ENCODE measurements around the gene FHDC1.

FHDC1 gene

GRCh38 chr4:152976212-152976761, 40.2 kb downstream of the FHDC1 start:
- no peaks in the 10 kb centered on the region for H3K9me3 Mint-ChIP-seq
- no peak for ATAC-seq

GRCh38 chr4:152979731-152980330, 43.7 kb downstream of the FHDC1 start:
- Mint-ChIP-seq H3K4me3 (no peak overlapping the region), H3K9me3 (no peaks in the 10 kb centered on the region), H3K4me1 (no peaks in the 10 kb centered on the region), H3K27ac (no peak overlapping the region), H3K36me3 (no peaks in the 10 kb centered on the region), H3K27me3 (no peaks in the 10 kb centered on the region)
- ATAC-seq, result no peak

More at GRCh38 chr4:152976212-152976761, 40.2 kb downstream of the FHDC1 start:
- Mint-ChIP-seq H3K4me3 (no peak overlapping the region), H3K27me3 (no peaks in the 10 kb centered on the region), H3K27ac (no peak overlapping the region), H3K36me3 (no peaks in the 10 kb centered on the region), H3K4me1 (no peaks in the 10 kb centered on the region)

- Mint-ChIP-seq H3K9me3 (no peaks in the 10 kb centered on the region), H3K27me3 (no peaks in the 10 kb centered on the region), H3K36me3 (no peaks in the 10 kb centered on the region), H3K27ac (no peak overlapping the region), H3K4me1 (no peaks in the 10 kb centered on the region), H3K4me3 (no peak overlapping the region)
- ATAC-seq, result no peak
Measured at GRCh38 chr4:152981278-152981677, 45.2 kb downstream of the FHDC1 start.

- Mint-ChIP-seq H3K27me3 (no peaks in the 10 kb centered on the region), H3K9me3 (no peaks in the 10 kb centered on the region), H3K36me3 (no peaks in the 10 kb centered on the region), H3K4me3 (no peak overlapping the region), H3K27ac (no peak overlapping the region), H3K4me1 (no peaks in the 10 kb centered on the region)
- no peak for ATAC-seq
Measured at GRCh38 chr4:152981842-152982241, 45.7 kb downstream of the FHDC1 start.

GRCh38 chr4:152983221-152983620, 47.1 kb downstream of the FHDC1 start:
- no peak for ATAC-seq
- H3K27ac Mint-ChIP-seq, result no peak overlapping the region
- H3K4me3 Mint-ChIP-seq, result no peak overlapping the region
- no peaks in the 10 kb centered on the region for H3K27me3 Mint-ChIP-seq
- no peaks in the 10 kb centered on the region for H3K4me1 Mint-ChIP-seq
- H3K36me3 Mint-ChIP-seq, result no peaks in the 10 kb centered on the region
- no peaks in the 10 kb centered on the region for H3K9me3 Mint-ChIP-seq

- Mint-ChIP-seq H3K36me3 (no peaks in the 10 kb centered on the region), H3K27me3 (no peaks in the 10 kb centered on the region), H3K27ac (no peak overlapping the region), H3K9me3 (no peaks in the 10 kb centered on the region), H3K4me3 (no peak overlapping the region), H3K4me1 (no peaks in the 10 kb centered on the region)
- no peak for ATAC-seq
Measured at GRCh38 chr4:152983774-152984411, 47.8 kb downstream of the FHDC1 start.

- ATAC-seq, result no peak
- Mint-ChIP-seq H3K27ac (no peak overlapping the region), H3K4me3 (no peak overlapping the region), H3K4me1 (no peaks in the 10 kb centered on the region), H3K36me3 (no peaks in the 10 kb centered on the region), H3K9me3 (no peaks in the 10 kb centered on the region), H3K27me3 (no peaks in the 10 kb centered on the region)
Measured at GRCh38 chr4:152988721-152989553, 52.8 kb downstream of the FHDC1 start.

- H3K27me3 Mint-ChIP-seq, result peaks cover 2% of the 10 kb centered on the region
- H3K4me1 Mint-ChIP-seq, result no peaks in the 10 kb centered on the region
- no peaks in the 10 kb centered on the region for H3K9me3 Mint-ChIP-seq
- H3K36me3 Mint-ChIP-seq, result no peaks in the 10 kb centered on the region
- H3K27ac Mint-ChIP-seq, result no peak overlapping the region
- H3K4me3 Mint-ChIP-seq, result no peak overlapping the region
- no peak for ATAC-seq
Measured at GRCh38 chr4:152989554-152989970, 53.4 kb downstream of the FHDC1 start.

GRCh38 chr4:152990471-152991131, 54.5 kb downstream of the FHDC1 start:
- Mint-ChIP-seq H3K27me3 (peaks cover 12% of the 10 kb centered on the region), H3K4me3 (no peak overlapping the region), H3K36me3 (no peaks in the 10 kb centered on the region), H3K4me1 (no peaks in the 10 kb centered on the region), H3K9me3 (no peaks in the 10 kb centered on the region), H3K27ac (no peak overlapping the region)
- ATAC-seq, result no peak

- peaks cover 19% of the 10 kb centered on the region for H3K27me3 Mint-ChIP-seq
- no peaks in the 10 kb centered on the region for H3K4me1 Mint-ChIP-seq
- ATAC-seq, result no peak
- no peak overlapping the region for H3K4me3 Mint-ChIP-seq
- H3K9me3 Mint-ChIP-seq, result no peaks in the 10 kb centered on the region
- H3K27ac Mint-ChIP-seq, result no peak overlapping the region
- H3K36me3 Mint-ChIP-seq, result no peaks in the 10 kb centered on the region
Measured at GRCh38 chr4:152991398-152991797, 55.3 kb downstream of the FHDC1 start.

- no peaks in the 10 kb centered on the region for H3K9me3 Mint-ChIP-seq
- H3K4me1 Mint-ChIP-seq, result no peaks in the 10 kb centered on the region
- no peak for ATAC-seq
- H3K27ac Mint-ChIP-seq, result no peak overlapping the region
- peaks cover 25% of the 10 kb centered on the region for H3K27me3 Mint-ChIP-seq
- no peak overlapping the region for H3K4me3 Mint-ChIP-seq
- no peaks in the 10 kb centered on the region for H3K36me3 Mint-ChIP-seq
Measured at GRCh38 chr4:152992027-152992426, 55.9 kb downstream of the FHDC1 start.

- ATAC-seq, result no peak
- Mint-ChIP-seq H3K27me3 (peaks cover 27% of the 10 kb centered on the region), H3K9me3 (no peaks in the 10 kb centered on the region), H3K27ac (no peak overlapping the region), H3K4me1 (no peaks in the 10 kb centered on the region), H3K4me3 (no peak overlapping the region), H3K36me3 (no peaks in the 10 kb centered on the region)
Measured at GRCh38 chr4:152992466-152992865, 56.3 kb downstream of the FHDC1 start.

- no peak for ATAC-seq
- H3K27me3 Mint-ChIP-seq, result peaks cover 34% of the 10 kb centered on the region
- H3K9me3 Mint-ChIP-seq, result no peaks in the 10 kb centered on the region
- H3K4me3 Mint-ChIP-seq, result no peak overlapping the region
- H3K4me1 Mint-ChIP-seq, result no peaks in the 10 kb centered on the region
- no peak overlapping the region for H3K27ac Mint-ChIP-seq
- H3K36me3 Mint-ChIP-seq, result no peaks in the 10 kb centered on the region
Measured at GRCh38 chr4:152994038-152994437, 57.9 kb downstream of the FHDC1 start.

- H3K9me3 Mint-ChIP-seq, result no peaks in the 10 kb centered on the region
- no peak overlapping the region for H3K27ac Mint-ChIP-seq
- H3K36me3 Mint-ChIP-seq, result no peaks in the 10 kb centered on the region
- H3K27me3 Mint-ChIP-seq, result peaks cover 34% of the 10 kb centered on the region
- H3K4me3 Mint-ChIP-seq, result no peak overlapping the region
- no peaks in the 10 kb centered on the region for H3K4me1 Mint-ChIP-seq
- no peak for ATAC-seq
Measured at GRCh38 chr4:152996111-152996571, 60.0 kb downstream of the FHDC1 start.

GRCh38 chr4:152996672-152997071, 60.5 kb downstream of the FHDC1 start:
- Mint-ChIP-seq H3K4me1 (no peaks in the 10 kb centered on the region), H3K9me3 (no peaks in the 10 kb centered on the region), H3K36me3 (no peaks in the 10 kb centered on the region), H3K4me3 (no peak overlapping the region), H3K27ac (no peak overlapping the region), H3K27me3 (peaks cover 34% of the 10 kb centered on the region)
- no peak for ATAC-seq

Measured in stimulated activated memory B cell treated with anti-CD40 and anti-IgM and Interleukin-4, amounts not matched to agents 10 μg/mL and 1 μg/mL and 100 μg/mL, for 72 hours (primary cell).